OCI-LY3 (cell line): ENCODE results near the gene ASB8.

Experiments
- EZH2phosphoT487 ChIP-seq: fragments of 200-600 bp; shearing (Covaris generic); IDR thresholded peaks from 2 replicates; pipeline ENCODE4 v1.6.1; 2018; ENCODE audit warnings: antibody characterized with exemption, mixed run types, low read depth
- TF ChIP-seq, protein P1 (sequence below): fragments of 200-600, 300-600 bp; sonication (generic); IDR thresholded peaks from 2 replicates; pipeline ENCODE4 v1.5.1; 2014; ENCODE audit warnings: antibody characterized with exemption, low read length, low read depth

DNA sequence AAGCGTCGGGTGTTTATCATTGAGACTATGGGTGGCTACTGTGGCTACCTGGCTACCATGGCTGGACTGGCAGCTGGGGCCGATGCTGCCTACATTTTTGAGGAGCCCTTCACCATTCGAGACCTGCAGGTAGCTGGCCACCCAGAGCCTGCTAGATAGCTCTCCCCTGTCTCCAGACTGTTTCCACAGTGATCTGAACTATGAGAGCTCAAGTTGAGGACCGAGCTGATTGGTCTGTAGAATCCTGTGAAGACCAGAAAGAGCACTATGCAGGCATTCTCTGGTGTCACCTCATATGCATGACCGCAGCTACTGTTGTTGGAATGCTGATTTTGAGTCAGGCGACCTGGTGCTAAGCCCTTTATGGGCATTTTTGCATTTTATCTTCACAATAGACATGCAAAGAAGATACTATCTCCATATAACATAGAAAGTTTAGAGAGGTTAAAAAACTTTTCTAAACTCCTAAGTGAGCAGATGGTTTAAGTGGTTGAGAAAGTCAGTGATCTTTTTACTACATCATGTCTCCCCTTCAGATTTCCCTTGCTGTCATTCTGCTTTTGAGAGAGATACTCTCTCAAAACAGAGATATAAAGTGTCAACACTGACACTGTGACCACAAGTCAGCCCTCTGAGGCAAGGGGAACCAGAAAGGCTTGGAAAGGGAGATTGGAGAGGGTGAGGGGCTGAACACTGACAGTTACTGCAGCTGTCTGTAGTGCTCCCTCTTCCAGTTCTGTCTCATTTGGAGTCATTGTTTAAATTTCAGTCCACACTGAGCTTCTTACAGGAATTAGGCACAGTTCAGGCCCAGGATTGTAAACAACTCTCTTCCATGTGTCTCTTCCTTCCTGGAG, 14.3 kb downstream of the ASB8 start:
- TF ChIP-seq, protein P1, sequence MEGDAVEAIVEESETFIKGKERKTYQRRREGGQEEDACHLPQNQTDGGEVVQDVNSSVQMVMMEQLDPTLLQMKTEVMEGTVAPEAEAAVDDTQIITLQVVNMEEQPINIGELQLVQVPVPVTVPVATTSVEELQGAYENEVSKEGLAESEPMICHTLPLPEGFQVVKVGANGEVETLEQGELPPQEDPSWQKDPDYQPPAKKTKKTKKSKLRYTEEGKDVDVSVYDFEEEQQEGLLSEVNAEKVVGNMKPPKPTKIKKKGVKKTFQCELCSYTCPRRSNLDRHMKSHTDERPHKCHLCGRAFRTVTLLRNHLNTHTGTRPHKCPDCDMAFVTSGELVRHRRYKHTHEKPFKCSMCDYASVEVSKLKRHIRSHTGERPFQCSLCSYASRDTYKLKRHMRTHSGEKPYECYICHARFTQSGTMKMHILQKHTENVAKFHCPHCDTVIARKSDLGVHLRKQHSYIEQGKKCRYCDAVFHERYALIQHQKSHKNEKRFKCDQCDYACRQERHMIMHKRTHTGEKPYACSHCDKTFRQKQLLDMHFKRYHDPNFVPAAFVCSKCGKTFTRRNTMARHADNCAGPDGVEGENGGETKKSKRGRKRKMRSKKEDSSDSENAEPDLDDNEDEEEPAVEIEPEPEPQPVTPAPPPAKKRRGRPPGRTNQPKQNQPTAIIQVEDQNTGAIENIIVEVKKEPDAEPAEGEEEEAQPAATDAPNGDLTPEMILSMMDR: no peak
- no peak for TF ChIP-seq EZH2phosphoT487
